Measurements from ENCODE around the gene MAP3K8. TPM values are rescaled to one million over a fixed set of nuclear protein-coding genes. Genes with fewer than 3 reads are reported as not detected.

Gene MAP3K8
- total and polyA plus RNA-seq, 7 donors, result 2.4 to 8.3 (median 4.4) TPM

GRCh38 chr10:30494558-30494957 lies 60.6 kb downstream of the MAP3K8 start:
- intact Hi-C loops (cut with DNase I), result no loop called here
- ATAC-seq, result no peak
- no peaks in the 10 kb centered on the region for H3K36me3 ChIP-seq (ENCODE audit: insufficient read depth in 1 of 2, low read depth in 1 of 2)
- 75 to 83% (median 78%) methylated on average over 4 of the region's 4 CpGs for whole genome bisulfite sequencing, 3 donors
- H3K9me3 ChIP-seq, result no peaks in the 10 kb centered on the region
- H3K4me1 ChIP-seq, result no peaks in the 10 kb centered on the region
- no peak overlapping the region for H3K4me3 ChIP-seq
- no peaks in the 10 kb centered on the region for H3K27me3 ChIP-seq (ENCODE audit: insufficient read depth in 3 of 3, low read length in 2 of 3)
- H3K27ac ChIP-seq, result no peak overlapping the region
- no peak for TF ChIP-seq CTCF (IDR thresholded peaks at IDR 0.05)
- no peak for DNase-seq

GRCh38 chr10:30495687-30496086 lies 61.7 kb downstream of the MAP3K8 start:
- WGBS, 3 donors, result 84 to 86% (median 84%) methylated on average over 6 of the region's 6 CpGs
- intact Hi-C loops (cut with DNase I), result no loop called here
- no peak overlapping the region for H3K27ac ChIP-seq
- no peak for TF ChIP-seq CTCF (IDR thresholded peaks at IDR 0.05)
- no peaks in the 10 kb centered on the region for H3K36me3 ChIP-seq (ENCODE audit: insufficient read depth in 1 of 2, low read depth in 1 of 2)
- no peaks in the 10 kb centered on the region for H3K27me3 ChIP-seq (ENCODE audit: insufficient read depth in 3 of 3, low read length in 2 of 3)
- H3K9me3 ChIP-seq, result no peaks in the 10 kb centered on the region
- ATAC-seq, result no peak
- no peaks in the 10 kb centered on the region for H3K4me1 ChIP-seq
- no peak overlapping the region for H3K4me3 ChIP-seq
- DNase-seq, result no peak

GRCh38 chr10:30499816-30500215 lies 65.8 kb downstream of the MAP3K8 start:
- H3K9me3 ChIP-seq, result no peaks in the 10 kb centered on the region
- H3K36me3 ChIP-seq (ENCODE audit: insufficient read depth in 1 of 2, low read depth in 1 of 2), result no peaks in the 10 kb centered on the region
- intact Hi-C loops (cut with DNase I), result no loop called here
- WGBS, 3 donors, result 84 to 93% (median 85%) methylated on average over 1 of the region's 1 CpG
- no peaks in the 10 kb centered on the region for H3K4me1 ChIP-seq
- DNase-seq (no peak), ATAC-seq (no peak)
- TF ChIP-seq CTCF (IDR thresholded peaks at IDR 0.05), result no peak
- peaks cover 0 to 3% (median 0%) of the 10 kb centered on the region in 3 donors for H3K27me3 ChIP-seq (ENCODE audit: insufficient read depth in 3 of 3, low read length in 2 of 3)
- H3K27ac ChIP-seq, result no peak overlapping the region
- H3K4me3 ChIP-seq, result no peak overlapping the region

- ATAC-seq (no peak), DNase-seq (no peak)
- Histone ChIP-seq H3K4me3 (no peak overlapping the region), H3K27ac (no peak overlapping the region), H3K4me1 (no peaks in the 10 kb centered on the region), H3K9me3 (no peaks in the 10 kb centered on the region), H3K27me3 (ENCODE audit: insufficient read depth in 3 of 3, low read length in 2 of 3) (peaks cover 0 to 3% (median 0%) of the 10 kb centered on the region in 3 donors), H3K36me3 (ENCODE audit: insufficient read depth in 1 of 2, low read depth in 1 of 2) (no peaks in the 10 kb centered on the region)
- intact Hi-C loops (cut with DNase I), result no loop called here
- no peak for TF ChIP-seq CTCF (IDR thresholded peaks at IDR 0.05)
- WGBS, 3 donors, result 92 to 96% (median 95%) methylated on average over 2 of the region's 2 CpGs
Measured at GRCh38 chr10:30500534-30500933, 66.5 kb downstream of the MAP3K8 start.

GRCh38 chr10:30500963-30501504 lies 67.0 kb downstream of the MAP3K8 start:
- ATAC-seq (no peak), DNase-seq (no peak)
- Histone ChIP-seq H3K4me1 (no peaks in the 10 kb centered on the region), H3K9me3 (no peaks in the 10 kb centered on the region), H3K27me3 (ENCODE audit: insufficient read depth in 3 of 3, low read length in 2 of 3) (peaks cover 0 to 3% (median 0%) of the 10 kb centered on the region in 3 donors), H3K4me3 (no peak overlapping the region), H3K36me3 (ENCODE audit: insufficient read depth in 1 of 2, low read depth in 1 of 2) (no peaks in the 10 kb centered on the region), H3K27ac (no peak overlapping the region)
- WGBS, 3 donors, result 71 to 78% (median 75%) methylated on average over 3 of the region's 3 CpGs
- no peak for TF ChIP-seq CTCF (IDR thresholded peaks at IDR 0.05)
- intact Hi-C loops (cut with DNase I), result no loop called here

Measured in psoas muscle (tissue), 8 donors.